IMR-90 (cell line): ENCODE results near the gene RAD23B.

ENCODE experiments used
- BHLHE40 ChIP-seq: fragments of 150-350 bp; IDR thresholded peaks from 2 replicates; pipeline ENCODE4 v1.6.1; 2016; ENCODE audit warnings: mild to moderate bottlenecking, low read depth, low read length
- CEBPB ChIP-seq: IDR thresholded peaks from 2 replicates; pipeline ENCODE4 v1.6.1; 2012; ENCODE audit warnings: low read depth, low read length, improper control_type of control experiment
- CTCF ChIP-seq: conservative IDR thresholded peaks from 2 replicates; pipeline ENCODE4 v1.5.1; 2012; ENCODE audit warnings: mild to moderate bottlenecking, low read depth, low read length, improper control_type of control experiment
- FOS ChIP-seq: fragments of 150-350 bp; IDR thresholded peaks from 2 replicates; pipeline ENCODE4 v1.6.1; 2016; ENCODE audit warnings: low read depth, low read length
- MAFK ChIP-seq: IDR thresholded peaks from 2 replicates; pipeline ENCODE4 v1.6.1; 2012; ENCODE audit warnings: low read depth, low read length, improper control_type of control experiment
- MAZ ChIP-seq: IDR thresholded peaks from 2 replicates; pipeline ENCODE4 v1.6.1; 2012; ENCODE audit warnings: low read depth, mild to moderate bottlenecking, low read length, improper control_type of control experiment, moderate library complexity, borderline replicate concordance
- MXI1 ChIP-seq: IDR thresholded peaks from 2 replicates; pipeline ENCODE4 v1.6.1; 2012; ENCODE audit warnings: low read depth, mild to moderate bottlenecking, low read length, moderate library complexity, borderline replicate concordance
- NFE2L2 ChIP-seq: fragments of 150-350 bp; IDR thresholded peaks from 2 replicates; pipeline ENCODE4 v1.6.1; 2016; ENCODE audit warnings: low read depth, mild to moderate bottlenecking, low read length
- POLR2A ChIP-seq: IDR thresholded peaks from 2 replicates; pipeline ENCODE4 v1.6.1; 2012; ENCODE audit warnings: mild to moderate bottlenecking, low read depth, low read length
- RAD21 ChIP-seq: IDR thresholded peaks from 2 replicates; pipeline ENCODE4 v1.6.1; 2012; ENCODE audit warnings: low read length, improper control_type of control experiment
- RCOR1 ChIP-seq: IDR thresholded peaks from 2 replicates; pipeline ENCODE4 v1.6.1; 2012; ENCODE audit warnings: mild to moderate bottlenecking, low read length, improper control_type of control experiment; ENCODE audit not compliant: insufficient replicate concordance
- RFX5 ChIP-seq: IDR thresholded peaks from 2 replicates; pipeline ENCODE4 v1.8.0; 2012; ENCODE audit warnings: low read depth, mild to moderate bottlenecking, low read length, moderate library complexity
- SMC3 ChIP-seq: fragments of 150-350 bp; IDR thresholded peaks from 2 replicates; pipeline ENCODE4 v1.6.1; 2016; ENCODE audit warnings: low read depth, mild to moderate bottlenecking, antibody characterized with exemption, low read length, moderate library complexity
- USF2 ChIP-seq: fragments of 150-350 bp; IDR thresholded peaks from 2 replicates; pipeline ENCODE4 v1.6.1; 2017; ENCODE audit warnings: mild to moderate bottlenecking, antibody characterized with exemption, low read length, low read depth

GRCh38 chr9:107308461-107308860, 25.4 kb downstream of the RAD23B start:
- TF ChIP-seq CTCF (no peak), POLR2A (no peak), FOS (no peak), MAFK (no peak), RCOR1 (no peak), USF2 (no peak), NFE2L2 (no peak), RAD21 (no peak), RFX5 (no peak), CEBPB (no peak), SMC3 (no peak), BHLHE40 (no peak), MXI1 (no peak), MAZ (no peak)
